Uterus (tissue), 4 donors: ENCODE measurements around the gene DENND2D. TPM values are rescaled to one million over a fixed set of nuclear protein-coding genes. Genes with fewer than 3 reads are reported as not detected.

Experiments
- DNase-seq, 2 donors: peaks; one replicate each; pipeline ENCODE4 v3.0.0-alpha.2; 2019 to 2020
- H3K27ac ChIP-seq, 2 donors: fragments of 200-600 bp; sonication (generic); 1 replicate in 1 of 2; 2 replicates in 1 of 2; pipeline ENCODE4 v1.5.1; 2016 to 2018
- H3K27me3 ChIP-seq, 2 donors: fragments of 200-600 bp; sonication (generic); one replicate each; pipeline ENCODE4 v1.5.1; 2018 to 2019; ENCODE audit warnings: control low read depth in 1 of 2
- H3K36me3 ChIP-seq, 2 donors: fragments of 200-600 bp; sonication (generic); one replicate each; pipeline ENCODE4 v1.5.1; 2019; ENCODE audit warnings: control low read depth in 1 of 2
- H3K4me1 ChIP-seq, 2 donors: fragments of 200-600 bp; sonication (generic); one replicate each; pipeline ENCODE4 v1.5.1; 2018 to 2019; ENCODE audit warnings: control low read depth in 1 of 2
- H3K4me3 ChIP-seq, 2 donors: fragments of 200-600 bp; sonication (generic); 1 replicate in 1 of 2; 2 replicates in 1 of 2; pipeline ENCODE4 v1.5.1; 2018 to 2019; ENCODE audit warnings: mild to moderate bottlenecking in 1 of 2
- H3K9me3 ChIP-seq, 2 donors: fragments of 200-600 bp; sonication (generic); one replicate each; pipeline ENCODE4 v1.5.1; 2019; ENCODE audit warnings: control low read depth in 1 of 2
- POLR2A ChIP-seq, 2 donors: fragments of 450-650 bp; IDR thresholded peaks; one replicate each; pipeline ENCODE4 v1.6.1; 2016; ENCODE audit warnings: antibody characterized with exemption in 2 of 2, mild to moderate bottlenecking in 1 of 2, moderate library complexity in 1 of 2
- intact Hi-C: fragments of 100-400 bp; cut with DNase I; formaldehyde crosslinking; loops from one replicate; pipeline ENCODE4 v1.15.1; 2023; ENCODE audit warnings: low total_unique reads
- total RNA-seq, 4 donors: library from RNA; depleted of rRNA in 3 of 4; stranded (reverse); fragments of >200 nt in 3 of 4; gene quantifications; one replicate each; pipeline versions ENCODE4 v1.1.0 to v1.2.4, GENCODE V29; 2014 to 2023
- TF ChIP-seq, protein P1 (sequence below), 4 experiments: fragments of 200-600 bp in 2 of 4; fragments of 450-650 bp in 2 of 4; sonication (generic) in 2 of 4; IDR thresholded peaks; one replicate each; pipeline ENCODE4 v1.5.1; 2016 to 2019; ENCODE audit warnings: antibody characterized with exemption in 4 of 4, mild to moderate bottlenecking in 2 of 4, moderate library complexity in 1 of 4
- donor health status: DM: yes; HTN: yes; CAD: no.

Gene DENND2D
- total RNA-seq, 4 donors from 2014 or later = 2.3 to 25.9 (median 8.0) TPM

DNA sequence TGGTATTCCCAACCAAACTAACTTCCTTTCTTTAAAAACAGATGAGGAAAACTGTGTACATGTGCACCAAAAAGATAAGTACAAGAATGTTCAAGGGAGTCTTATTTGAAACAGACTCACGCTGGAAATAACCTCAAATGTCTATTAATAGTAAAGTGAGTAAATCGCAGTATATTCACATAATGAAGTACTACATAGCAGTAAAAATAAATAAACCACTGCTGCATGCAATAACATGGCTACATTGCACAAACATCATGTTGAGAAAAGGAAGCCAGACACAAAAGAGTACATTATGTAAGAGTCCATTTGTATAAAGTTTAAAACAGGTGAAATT is 5.2 kb upstream of the DENND2D start:
- intact Hi-C loops = no loop called here
- TF ChIP-seq POLR2A (IDR thresholded peaks at IDR 0.05) = no peak
- TF ChIP-seq, protein P1, sequence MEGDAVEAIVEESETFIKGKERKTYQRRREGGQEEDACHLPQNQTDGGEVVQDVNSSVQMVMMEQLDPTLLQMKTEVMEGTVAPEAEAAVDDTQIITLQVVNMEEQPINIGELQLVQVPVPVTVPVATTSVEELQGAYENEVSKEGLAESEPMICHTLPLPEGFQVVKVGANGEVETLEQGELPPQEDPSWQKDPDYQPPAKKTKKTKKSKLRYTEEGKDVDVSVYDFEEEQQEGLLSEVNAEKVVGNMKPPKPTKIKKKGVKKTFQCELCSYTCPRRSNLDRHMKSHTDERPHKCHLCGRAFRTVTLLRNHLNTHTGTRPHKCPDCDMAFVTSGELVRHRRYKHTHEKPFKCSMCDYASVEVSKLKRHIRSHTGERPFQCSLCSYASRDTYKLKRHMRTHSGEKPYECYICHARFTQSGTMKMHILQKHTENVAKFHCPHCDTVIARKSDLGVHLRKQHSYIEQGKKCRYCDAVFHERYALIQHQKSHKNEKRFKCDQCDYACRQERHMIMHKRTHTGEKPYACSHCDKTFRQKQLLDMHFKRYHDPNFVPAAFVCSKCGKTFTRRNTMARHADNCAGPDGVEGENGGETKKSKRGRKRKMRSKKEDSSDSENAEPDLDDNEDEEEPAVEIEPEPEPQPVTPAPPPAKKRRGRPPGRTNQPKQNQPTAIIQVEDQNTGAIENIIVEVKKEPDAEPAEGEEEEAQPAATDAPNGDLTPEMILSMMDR (IDR thresholded peaks at IDR 0.05) = no peak
- H3K27ac ChIP-seq = no peak overlapping the region

GRCh38 chr1:111204983-111205713 is 4.7 kb upstream of the DENND2D start:
- DNase-seq = no peak
- Histone ChIP-seq H3K27ac (no peak overlapping the region), H3K4me3 (no peak overlapping the region), H3K9me3 (no peaks in the 10 kb centered on the region), H3K27me3 (no peaks in the 10 kb centered on the region), H3K36me3 (no peaks in the 10 kb centered on the region), H3K4me1 (no peaks in the 10 kb centered on the region)
- intact Hi-C loops = no loop called here
- TF ChIP-seq POLR2A (IDR thresholded peaks at IDR 0.05) = no peak

More for the DNA sequence above, 5.2 kb upstream of the DENND2D start:
- Histone ChIP-seq H3K9me3 (no peaks in the 10 kb centered on the region), H3K4me1 (no peaks in the 10 kb centered on the region), H3K4me3 (no peak overlapping the region), H3K27me3 (no peaks in the 10 kb centered on the region), H3K36me3 (no peaks in the 10 kb centered on the region)
- no peak for DNase-seq

DNA sequence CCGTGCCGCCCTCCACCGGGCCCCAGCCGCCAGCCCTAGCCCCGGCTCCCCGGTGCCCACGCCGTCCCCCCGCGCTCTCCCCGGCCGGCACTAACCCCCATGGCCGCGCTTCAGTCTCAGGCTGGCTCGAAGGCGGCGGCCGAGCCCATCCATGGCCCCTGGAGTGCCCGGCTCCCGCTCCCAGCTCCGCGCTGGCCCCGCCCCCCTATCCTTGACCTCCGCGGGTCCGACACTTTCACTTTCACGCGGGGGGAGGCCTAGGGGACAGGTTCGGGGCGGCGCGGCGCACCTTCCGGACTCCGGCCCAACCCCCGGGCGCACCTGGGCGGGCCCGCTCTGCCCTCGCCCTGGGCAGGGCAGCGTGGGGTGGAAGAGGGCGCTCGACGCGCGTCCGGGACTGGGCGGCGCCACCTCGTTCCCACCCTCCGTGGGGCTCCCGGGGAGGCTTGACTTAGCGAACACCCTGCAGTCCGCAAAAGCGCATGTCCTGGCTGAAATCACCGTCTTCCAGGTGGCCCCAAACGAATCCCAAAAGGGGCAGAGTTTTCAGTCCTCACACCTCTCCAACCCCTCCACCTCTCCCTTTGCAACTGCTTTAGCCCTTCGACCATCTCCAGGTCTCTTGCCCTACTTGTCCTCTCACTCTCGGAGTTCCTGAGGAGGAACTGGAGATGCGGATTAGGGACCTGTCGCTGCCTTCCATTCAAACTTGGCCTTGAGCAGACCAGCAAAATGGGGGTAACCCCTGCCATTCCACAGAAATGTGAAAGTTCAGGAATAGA is 3.9 kb upstream of the DENND2D start:
- intact Hi-C loops = no loop called here
- H3K27ac ChIP-seq = peak overlapping the region in 1 of 2 donors; percentile 29
- no peaks in the 10 kb centered on the region for H3K27me3 ChIP-seq
- no peaks in the 10 kb centered on the region for H3K9me3 ChIP-seq
- H3K4me3 ChIP-seq = peak overlapping the region; percentile 22 to 54
- no peak for DNase-seq
- TF ChIP-seq POLR2A (IDR thresholded peaks at IDR 0.05) = peak in 1 of 2 donors; percentile 45
- TF ChIP-seq, protein P1 (IDR thresholded peaks at IDR 0.05) = no peak
- H3K4me1 ChIP-seq = no peaks in the 10 kb centered on the region
- no peaks in the 10 kb centered on the region for H3K36me3 ChIP-seq

- Histone ChIP-seq H3K4me3 (peak overlapping the region; percentile 22 to 54), H3K27ac (peak overlapping the region in 1 of 2 donors; percentile 29), H3K4me1 (no peaks in the 10 kb centered on the region), H3K9me3 (no peaks in the 10 kb centered on the region), H3K27me3 (no peaks in the 10 kb centered on the region), H3K36me3 (no peaks in the 10 kb centered on the region)
- DNase-seq = peak; percentile 24 to 39
- TF ChIP-seq, protein P1 (IDR thresholded peaks at IDR 0.05) = no peak
- no peak for TF ChIP-seq POLR2A (IDR thresholded peaks at IDR 0.05)
- intact Hi-C loops = no loop called here
These were observed 3.3 kb upstream of the DENND2D start for GRCh38 chr1:111203681-111204200.

GRCh38 chr1:111202707-111203623 is 2.5 kb upstream of the DENND2D start:
- no peak for DNase-seq
- no peaks in the 10 kb centered on the region for H3K36me3 ChIP-seq
- no peak overlapping the region for H3K4me3 ChIP-seq
- no peaks in the 10 kb centered on the region for H3K27me3 ChIP-seq
- intact Hi-C loops = no loop called here
- no peak overlapping the region for H3K27ac ChIP-seq
- no peaks in the 10 kb centered on the region for H3K4me1 ChIP-seq
- TF ChIP-seq POLR2A (IDR thresholded peaks at IDR 0.05) = no peak
- TF ChIP-seq, protein P1 (IDR thresholded peaks at IDR 0.05) = no peak
- H3K9me3 ChIP-seq = no peaks in the 10 kb centered on the region
